ENCODE measurements around the gene DLX4.
A peak's percentile ranks its signal among the peaks of the same experiment; 100 is the strongest.

Gene DLX4

GRCh38 chr17:49987290-49987585 is 18.2 kb downstream of the DLX4 start:
- DNase-seq (ENCODE audit: low spot score): no peak

DNA sequence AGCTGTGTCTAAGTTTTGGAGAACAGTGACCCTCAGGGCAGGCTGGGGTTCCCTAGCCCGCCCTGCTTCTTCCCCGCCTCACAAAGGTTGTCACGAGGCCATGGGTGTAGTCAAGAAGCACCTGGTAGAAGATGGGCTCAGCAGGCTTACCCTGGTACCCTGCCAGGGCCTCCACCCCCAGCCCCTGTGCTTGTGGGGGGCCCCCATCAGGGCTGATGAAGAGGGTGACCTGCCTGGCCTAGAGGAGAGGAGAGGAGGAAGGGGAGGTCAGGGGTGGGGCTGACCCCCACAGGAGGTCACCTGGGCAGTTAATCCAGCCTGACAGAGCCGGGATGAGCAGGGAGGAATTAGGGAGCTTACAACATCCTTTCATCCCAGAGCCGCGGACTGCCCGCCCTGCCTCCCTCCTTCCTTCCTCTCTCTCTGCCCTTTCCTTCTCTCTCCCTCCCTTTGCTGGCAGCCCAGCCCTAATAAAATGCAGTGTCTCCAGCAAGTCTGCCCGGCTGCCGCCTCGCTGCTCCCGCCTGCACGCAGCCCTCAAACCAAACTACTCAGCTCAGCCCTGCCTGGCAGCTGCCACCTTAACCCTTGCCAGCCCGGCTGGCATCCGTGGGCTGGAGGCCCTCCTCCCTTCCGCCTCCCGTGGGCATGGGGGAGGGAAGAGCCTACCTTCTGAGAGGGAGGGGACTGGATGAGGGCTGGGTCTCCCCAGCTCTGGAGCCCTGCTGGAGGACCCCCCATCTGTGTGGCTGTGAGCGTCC is 18.9 kb downstream of the DLX4 start:
- no peak for DNase-seq (ENCODE audit: low spot score)

GRCh38 chr17:49989518-49989880 is 20.5 kb downstream of the DLX4 start:
- DNase-seq (ENCODE audit: low spot score): no peak

- no peak for DNase-seq (ENCODE audit: low spot score)
Measured at GRCh38 chr17:49990331-49990730, 21.3 kb downstream of the DLX4 start.

DNA sequence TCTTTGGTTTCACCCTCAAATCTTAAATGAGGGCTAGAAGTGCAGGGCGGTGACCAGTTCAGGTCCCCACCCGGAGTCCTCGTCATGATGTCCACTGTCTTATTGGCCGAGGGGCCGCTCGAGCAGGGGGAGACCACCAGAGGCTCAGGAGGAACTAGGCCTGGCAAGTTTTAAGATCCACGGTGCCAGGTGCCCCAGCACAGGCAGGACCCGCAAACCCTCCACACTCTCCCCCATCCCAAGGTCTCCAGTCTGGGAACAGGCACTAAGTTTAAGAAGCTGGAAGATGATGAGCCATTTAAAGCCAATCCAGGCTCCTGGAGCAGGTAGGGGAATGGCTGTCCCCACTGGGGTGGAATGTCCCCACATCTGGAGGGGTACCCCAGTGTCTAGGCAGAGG is 21.9 kb downstream of the DLX4 start:
- peak; percentile 3 for DNase-seq (ENCODE audit: low spot score)

- peak; percentile 4 for DNase-seq (ENCODE audit: low spot score)
Measured at GRCh38 chr17:49991409-49991808, 22.4 kb downstream of the DLX4 start.

DNA sequence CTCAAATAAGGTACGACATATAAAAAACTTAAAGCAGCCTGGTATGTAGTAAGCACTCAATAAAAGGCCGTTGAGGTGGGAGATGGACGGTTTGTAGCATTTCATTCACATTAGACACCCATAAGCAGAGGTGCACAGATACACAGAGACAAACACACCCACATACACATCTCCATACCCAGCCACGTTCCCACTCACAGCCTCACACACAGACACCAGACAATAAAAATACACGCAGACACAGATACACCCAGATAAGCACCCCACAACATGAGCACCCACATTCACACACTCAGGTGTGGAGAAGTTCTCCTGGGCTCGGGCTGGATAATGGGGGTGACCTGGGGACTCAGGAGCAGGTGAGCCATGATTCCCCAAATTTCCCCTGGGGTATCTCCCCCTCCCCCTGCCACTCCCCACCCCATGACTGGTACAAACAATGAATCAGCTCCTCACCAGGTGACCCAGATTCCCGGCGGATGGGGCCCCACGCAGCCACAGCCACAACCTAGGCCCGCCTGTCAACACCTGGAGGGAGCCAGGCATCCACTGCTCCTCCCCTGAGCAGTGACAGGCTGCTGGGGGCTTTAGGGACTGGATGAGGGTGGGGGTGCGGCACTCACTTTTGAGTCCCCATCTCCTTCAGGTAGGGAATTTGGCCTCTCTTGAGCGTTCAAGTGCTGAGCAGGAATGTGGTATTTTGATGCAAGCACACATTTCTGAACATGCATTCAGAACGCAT is 23.4 kb downstream of the DLX4 start:
- DNase-seq (ENCODE audit: low spot score): no peak

DNA sequence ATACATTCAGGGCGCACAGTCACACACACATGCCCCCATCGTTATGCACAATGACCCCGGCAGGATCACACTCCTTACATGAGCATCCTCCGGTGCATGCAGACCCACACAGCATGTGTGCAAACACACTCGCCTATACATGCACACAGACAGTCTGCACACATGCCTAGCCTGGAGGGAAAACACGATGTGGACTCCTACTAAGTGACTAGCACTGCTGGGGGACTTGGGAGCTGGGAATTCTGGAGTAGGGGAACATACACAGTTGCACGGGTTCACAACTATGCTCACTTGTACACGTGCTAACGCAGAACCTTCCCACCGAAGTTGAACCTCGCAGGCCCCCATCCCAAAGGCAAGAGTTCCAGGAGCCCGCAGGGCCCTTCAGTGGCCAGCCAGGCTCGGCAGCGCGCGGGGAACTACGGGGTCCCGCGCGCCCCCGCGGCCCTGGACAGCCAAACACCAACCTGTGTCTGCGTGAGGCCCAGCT is 24.0 kb downstream of the DLX4 start:
- peak; percentile 4 for DNase-seq (ENCODE audit: low spot score)

DNA sequence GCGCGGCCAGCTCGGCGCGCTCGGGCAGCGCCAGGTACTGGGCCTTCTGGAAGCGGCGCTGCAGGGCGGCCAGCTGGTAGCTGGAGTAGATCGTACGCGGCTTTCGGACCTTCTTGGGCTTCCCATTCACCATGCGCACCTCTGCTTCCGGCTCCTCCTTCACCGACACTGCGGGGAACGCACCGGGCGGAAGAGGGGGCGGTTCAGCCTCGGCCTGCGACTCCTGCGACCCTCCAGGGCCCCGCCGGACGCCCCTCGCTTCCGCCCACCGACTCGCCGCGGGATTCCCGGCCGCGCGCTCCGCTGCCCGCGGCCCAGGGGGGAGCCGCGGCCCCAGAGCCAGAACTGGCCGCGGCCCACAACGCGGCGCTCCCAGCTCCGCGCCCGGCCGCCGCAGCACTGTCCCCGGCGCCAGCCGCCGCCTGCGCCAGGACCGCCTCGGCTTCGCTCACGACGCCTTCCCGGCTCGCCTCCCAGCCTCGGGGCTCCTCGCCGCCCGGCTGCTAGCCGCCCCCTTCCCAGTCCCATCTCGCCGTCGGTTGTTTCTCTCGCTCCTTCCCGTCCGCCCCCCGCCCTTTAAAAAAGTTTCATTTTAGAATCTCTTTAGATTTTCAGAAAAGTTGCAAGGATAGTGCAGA is 24.6 kb downstream of the DLX4 start:
- DNase-seq (ENCODE audit: low spot score): peak; percentile 3

- peak; percentile 11 for DNase-seq (ENCODE audit: low spot score)
Measured at GRCh38 chr17:49994085-49995054, 25.4 kb downstream of the DLX4 start.

DNA sequence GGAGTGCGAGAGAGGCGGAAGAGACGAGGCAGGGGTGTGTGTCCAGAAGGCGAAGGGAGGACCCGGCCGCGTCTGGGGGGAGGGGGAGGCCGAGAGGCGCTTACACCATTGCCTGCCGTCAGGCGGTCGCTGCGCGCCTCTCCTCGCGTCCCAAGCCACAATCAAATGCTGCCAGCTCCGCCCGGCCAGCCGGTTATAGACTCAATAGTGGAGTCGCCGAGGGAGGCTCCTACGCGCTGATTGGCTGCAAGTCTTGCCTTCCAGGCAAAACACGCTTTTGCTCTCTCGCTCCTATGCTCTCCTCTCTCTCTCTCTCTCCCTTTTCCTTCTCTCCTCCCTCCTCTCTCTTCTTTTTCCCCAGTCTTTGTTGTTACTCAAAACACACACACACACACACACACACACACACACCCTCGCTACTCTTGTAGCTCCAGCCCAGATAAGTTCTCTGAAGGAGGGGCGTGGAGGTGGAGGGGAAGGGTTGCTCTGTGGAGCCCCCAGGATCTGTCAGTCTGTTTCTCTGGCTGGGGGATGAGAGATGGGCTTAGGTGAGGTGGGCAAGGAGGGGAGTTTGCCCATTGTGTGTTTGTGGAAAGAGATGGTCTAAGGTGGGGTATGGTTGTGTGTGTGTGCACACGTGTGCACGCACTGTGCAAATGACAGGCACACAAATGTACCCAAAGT is 26.2 kb downstream of the DLX4 start, which contains the start of gene DLX3:
DLX3 (minus strand) TSS at position 170 of the 684 bp plus-strand sequence. CDS start 226 bp downstream, outside the sequence.
- peak; percentile 26 for DNase-seq (ENCODE audit: low spot score)

GRCh38 chr17:49996121-49996494 is 27.1 kb downstream of the DLX4 start:
- DNase-seq (ENCODE audit: low spot score): no peak

DNA sequence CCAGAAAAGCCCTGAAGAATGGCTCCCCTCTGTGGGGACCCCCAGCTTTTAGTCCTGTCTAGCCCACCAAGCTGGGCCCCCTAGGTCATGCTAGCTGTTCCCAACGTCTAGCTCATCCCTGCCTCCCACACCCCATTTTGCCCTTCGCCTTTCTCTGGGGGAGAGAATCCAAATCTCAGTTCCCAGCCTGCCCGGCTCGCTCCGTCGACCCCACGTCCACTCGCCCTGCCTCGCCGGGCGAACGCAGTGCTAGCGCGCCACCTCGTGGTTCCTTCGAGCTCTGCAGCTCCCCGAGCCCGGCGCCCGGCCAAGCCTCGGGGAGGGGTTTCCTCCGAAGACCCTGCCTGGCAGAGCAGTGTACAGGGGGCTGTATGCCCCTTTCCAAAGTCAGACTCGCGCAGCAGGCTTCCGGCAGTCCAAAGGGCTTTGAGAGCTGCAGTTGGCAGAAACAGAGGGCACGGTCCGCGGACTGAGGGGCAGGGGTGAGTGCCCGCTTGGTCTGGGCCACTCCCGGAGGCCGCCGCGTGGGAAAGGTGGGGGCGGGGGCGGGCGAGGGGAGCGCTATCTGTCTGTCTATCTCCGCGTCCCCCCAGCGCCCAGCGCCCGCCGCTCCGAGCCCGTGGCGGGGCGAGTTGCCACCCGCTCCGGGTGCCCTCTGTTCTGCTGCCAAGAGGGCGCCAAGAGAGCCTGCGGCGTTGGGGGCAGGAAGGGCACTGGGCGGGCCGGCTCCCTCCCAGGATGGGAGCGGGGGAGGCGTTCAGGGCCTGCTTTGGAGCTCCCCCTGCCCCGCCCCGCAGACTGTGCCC is 27.7 kb downstream of the DLX4 start:
- DNase-seq (ENCODE audit: low spot score): peak; percentile 86

DNA sequence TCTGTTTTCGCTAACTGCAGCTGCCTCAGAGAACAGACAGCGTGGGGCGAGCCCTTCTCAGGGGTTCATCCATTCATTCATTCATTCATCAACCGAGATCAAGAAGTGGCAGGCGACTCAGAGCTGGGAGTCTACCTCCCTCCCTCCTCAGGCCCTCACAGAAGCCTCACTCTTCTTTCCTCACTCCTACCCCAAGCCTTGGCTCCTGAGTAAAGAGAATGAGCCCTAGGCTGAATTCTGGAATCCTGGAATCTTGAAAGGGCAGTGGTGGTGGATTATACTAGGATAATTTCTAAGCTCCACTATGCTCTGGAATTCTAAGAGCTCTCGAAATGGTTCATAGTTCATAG is 28.3 kb downstream of the DLX4 start:
- peak; percentile 6 for DNase-seq (ENCODE audit: low spot score)

GRCh38 chr17:49997773-49998703 is 29.0 kb downstream of the DLX4 start:
- DNase-seq (ENCODE audit: low spot score): peak; percentile 93

DNA sequence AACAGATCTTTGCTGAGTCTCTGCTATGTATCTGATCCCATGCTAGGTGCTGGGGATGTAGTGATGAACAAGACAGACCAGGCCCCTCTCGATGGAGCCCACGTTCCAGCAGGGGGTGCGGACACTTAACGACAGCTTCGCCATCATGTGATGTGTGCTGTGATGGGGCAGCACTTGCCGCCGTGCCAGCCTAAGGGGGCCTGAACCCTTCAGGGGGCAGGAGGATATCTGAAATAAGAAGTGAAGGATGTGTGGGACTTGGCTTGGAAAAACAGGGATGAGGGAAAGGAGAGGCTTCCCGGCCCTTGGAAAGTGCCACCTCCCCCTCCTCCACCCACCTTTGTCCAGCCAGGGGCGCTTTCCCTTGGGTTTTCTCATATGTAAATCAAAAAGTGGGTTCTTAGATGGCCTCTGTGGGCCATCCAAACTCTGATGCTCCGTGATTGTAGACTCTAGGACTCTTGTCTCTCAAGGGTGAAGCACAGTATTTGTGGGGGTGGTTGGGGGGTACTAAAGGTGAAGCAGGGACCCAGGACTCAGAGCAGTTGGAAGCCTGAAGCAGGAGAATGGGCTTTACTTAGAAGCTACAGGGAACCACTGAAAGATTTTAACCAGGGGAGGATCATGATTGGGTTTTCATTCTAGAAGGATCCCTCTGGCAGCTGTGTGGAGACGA is 30.0 kb downstream of the DLX4 start:
- no peak for DNase-seq (ENCODE audit: low spot score)

GRCh38 chr17:50003911-50004310 is 34.9 kb downstream of the DLX4 start:
- no peak for DNase-seq (ENCODE audit: low spot score)

DNA sequence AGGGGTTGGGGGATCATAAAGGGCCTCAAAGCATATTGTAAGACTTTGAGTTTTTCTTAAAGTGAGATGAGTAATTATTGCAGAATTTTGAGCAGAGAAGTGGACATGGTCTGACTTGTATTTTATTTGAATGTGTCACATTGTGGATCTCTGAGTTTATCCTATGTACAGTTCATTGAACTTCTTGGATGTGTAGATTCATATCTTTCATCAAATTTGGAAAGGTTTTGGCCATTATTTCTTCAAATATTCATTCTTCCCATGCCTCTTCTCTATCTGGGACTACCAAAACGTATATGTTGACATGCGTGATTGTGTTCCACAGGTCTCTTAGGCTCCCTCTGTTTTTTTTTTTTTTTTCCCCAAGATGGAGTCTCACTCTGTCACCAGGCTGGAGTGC is 40.3 kb downstream of the DLX4 start:
- no peak for DNase-seq (ENCODE audit: low spot score)

DNA sequence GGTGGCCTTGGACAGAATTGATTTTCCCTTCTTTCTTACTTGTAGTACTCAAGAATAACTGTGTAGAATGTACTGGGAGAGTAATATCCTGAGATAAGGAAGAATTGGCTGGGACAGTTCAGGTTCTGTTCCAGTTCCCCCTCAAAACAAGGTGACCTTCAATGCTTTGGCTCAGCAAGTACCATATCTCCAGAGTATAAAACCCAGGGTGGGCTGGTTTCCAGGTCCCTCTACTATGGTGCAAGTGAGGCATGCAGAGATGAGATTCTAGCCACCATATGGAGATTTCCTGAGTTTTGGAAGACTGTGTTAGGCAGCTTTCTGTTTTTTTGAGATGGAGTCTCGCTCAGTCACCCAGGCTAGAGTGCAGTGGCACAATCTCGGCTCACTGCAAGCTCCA is 44.1 kb downstream of the DLX4 start:
- DNase-seq (ENCODE audit: low spot score): no peak

All from HuH-7 (cell line).